H1 (cell line): ENCODE data around the gene RNASEL. TPM values are rescaled to one million over a fixed set of nuclear protein-coding genes. Genes with fewer than 3 reads are reported as not detected.

Experiments
- EZH2 ChIP-seq: fragments of 200-600 bp; sonication (generic); IDR thresholded peaks from 2 replicates; pipeline ENCODE4 v1.7.1; 2012; ENCODE audit warnings: low read depth, mild to moderate bottlenecking, moderate library complexity, low read length, inconsistent platforms; ENCODE audit not compliant: severe bottlenecking
- RNF2 ChIP-seq: fragments of 200-900, 300-1000 bp; sonication (generic); IDR thresholded peaks from 2 replicates; pipeline ENCODE4 v1.7.1; 2016; ENCODE audit warnings: borderline replicate concordance, low read depth, mild to moderate bottlenecking, antibody characterized with exemption, low read length; ENCODE audit not compliant: poor library complexity, severe bottlenecking; ENCODE audit errors: missing control alignments
- TBP ChIP-seq: IDR thresholded peaks from 2 replicates; pipeline ENCODE4 v1.6.1; 2011; ENCODE audit warnings: low read depth, low read length, improper control_type of control experiment
- polyA plus RNA-seq, 7 experiments: library from polyadenylated mRNA; depleted of rRNA in 3 of 7; stranded (reverse) in 5 of 7; unstranded in 2 of 7; fragments of >200 nt in 5 of 7; fragments of 200-250 nt in 2 of 7; gene quantifications; 1 replicate in 5 of 7; 2 replicates in 1 of 7; 4 replicates in 1 of 7; pipeline versions ENCODE4 v1.2.1 to v1.2.3, GENCODE V29; 2011 to 2013; ENCODE audit warnings: missing spikeins in 2 of 7, mixed read lengths in 2 of 7
- total RNA-seq: library from RNA; stranded (reverse); fragmentation: NEBNext Ultra II Directional; extraction: Animal tissue kit (Norgen Biotek cat#: 25700); gene quantifications from 2 replicates; pipeline ENCODE4 v1.2.1, GENCODE V29; 2021

The RNASEL gene
- total and polyA plus RNA-seq, 2 of the 8 experiments (the other 6 are each of a cell fraction or from before 2014, with no cell fraction given), result 0.39 to 0.78 TPM

GRCh38 chr1:182580736-182581135, 8.3 kb downstream of the RNASEL start (continued):
- no peak for TF ChIP-seq EZH2
- no peak for TF ChIP-seq TBP
- no peak for TF ChIP-seq RNF2
- TF ChIP-seq, all 59 proteins: peak for 0
